Gastroesophageal sphincter (tissue), 4 donors: ENCODE measurements around the gene GALNT17. TPM values are rescaled to one million over a fixed set of nuclear protein-coding genes. Genes with fewer than 3 reads are reported as not detected.

Experiments used
- ATAC-seq: fragments of 150-250 bp; one replicate; pipeline ENCODE4 v1.9.1; 2016; ENCODE audit warnings: mild to moderate bottlenecking, moderate library complexity
- H3K27ac ChIP-seq, 4 donors: fragments of 200-600 bp; sonication (generic) in 3 of 4; 1 replicate in 3 of 4; 2 replicates in 1 of 4; pipeline ENCODE4 v1.5.1; 2016 to 2019
- H3K27me3 ChIP-seq: fragments of 200-600 bp; sonication (generic); one replicate; pipeline ENCODE4 v1.5.1; 2019
- H3K36me3 ChIP-seq, 2 donors: fragments of 200-600 bp; sonication (generic); one replicate each; pipeline ENCODE4 v1.5.1; 2019; ENCODE audit warnings: control low read depth in 1 of 2
- H3K4me1 ChIP-seq, 3 donors: fragments of 200-600 bp; sonication (generic); 1 replicate in 2 of 3; 2 replicates in 1 of 3; pipeline ENCODE4 v1.5.1; 2016 to 2019; ENCODE audit warnings: control low read depth in 2 of 3
- H3K4me3 ChIP-seq, 2 donors: fragments of 200-600 bp; sonication (generic); one replicate each; pipeline ENCODE4 v1.5.1; 2019; ENCODE audit warnings: mild to moderate bottlenecking in 1 of 2, moderate library complexity in 1 of 2
- H3K9me3 ChIP-seq, 3 donors: fragments of 200-600 bp; sonication (generic); one replicate each; pipeline ENCODE4 v1.5.1; 2017 to 2019; ENCODE audit warnings: control low read depth in 2 of 3
- EP300 ChIP-seq: sonication (generic); formaldehyde crosslinking; IDR thresholded peaks from one replicate; pipeline ENCODE4 v1.6.1; 2017; ENCODE audit warnings: antibody characterized with exemption, mild to moderate bottlenecking
- POLR2A ChIP-seq, 2 donors: fragments of 450-650 bp; IDR thresholded peaks; one replicate each; pipeline ENCODE4 v1.6.1; 2017; ENCODE audit warnings: antibody characterized with exemption in 2 of 2, mild to moderate bottlenecking in 2 of 2, moderate library complexity in 1 of 2
- POLR2AphosphoS5 ChIP-seq: sonication (generic); formaldehyde crosslinking; IDR thresholded peaks from one replicate; pipeline ENCODE4 v1.6.1; 2017; ENCODE audit warnings: antibody characterized with exemption
- WGBS, 2 donors: methylation state at CpG; one replicate each; pipeline ENCODE4 v1.1.5; 2018; ENCODE audit warnings: low coverage in 1 of 2; 5-methylcytosine and 5-hydroxymethylcytosine counted together
- total RNA-seq, 4 donors: library from RNA; depleted of rRNA; stranded (reverse); fragments of >200 nt; gene quantifications; one replicate each; pipeline ENCODE4 v1.1.0, GENCODE V29; 2016
- TF ChIP-seq, protein P1 (sequence below), 4 experiments: fragments of 200-600 bp in 2 of 4; fragments of 450-650 bp in 2 of 4; sonication (generic) in 1 of 4; IDR thresholded peaks; one replicate each; pipeline ENCODE4 v1.5.1; 2017 to 2019; ENCODE audit warnings: antibody characterized with exemption in 4 of 4, mild to moderate bottlenecking in 2 of 4, moderate library complexity in 2 of 4

Gene GALNT17
- total RNA-seq, 4 donors from 2014 or later = 16.7 to 93.2 (median 34.8) TPM

DNA sequence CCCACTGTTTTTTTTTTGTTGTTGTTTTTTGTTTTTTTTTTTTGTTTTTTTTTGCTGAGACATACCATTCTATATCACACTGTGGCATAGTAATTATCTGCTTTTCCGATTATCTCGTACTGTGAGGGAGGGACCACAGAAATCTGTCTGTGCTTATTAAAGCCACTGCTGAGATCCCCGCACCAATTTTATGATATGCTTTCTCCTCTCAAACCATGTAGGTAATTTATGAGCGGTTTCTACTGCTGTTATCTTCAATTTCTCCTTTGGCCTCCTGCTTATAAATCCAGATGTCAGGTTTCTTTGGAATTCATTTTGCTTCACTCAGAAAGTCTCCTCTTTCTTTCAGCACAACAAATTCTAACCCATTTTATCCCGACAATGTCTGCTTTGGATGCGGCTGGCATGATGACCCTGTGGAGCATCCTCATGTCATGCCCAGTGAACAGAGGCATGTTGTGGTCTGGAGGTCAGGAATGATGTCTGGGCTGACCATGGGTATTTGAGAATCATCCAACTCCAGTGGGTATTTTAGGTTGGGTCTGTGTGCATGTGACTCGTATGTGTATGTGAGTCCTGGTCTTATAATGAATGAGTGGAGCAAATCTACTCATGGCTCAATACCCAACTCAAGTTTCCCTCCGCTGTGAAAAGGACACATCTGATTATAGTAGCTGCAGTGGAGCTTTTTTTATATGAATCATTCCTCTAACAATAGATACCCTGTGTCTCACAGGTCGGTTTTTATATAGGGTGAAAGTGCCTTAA lies 213.4 kb downstream of the GALNT17 start:
- Histone ChIP-seq H3K36me3 (no peaks in the 10 kb centered on the region), H3K27me3 (no peaks in the 10 kb centered on the region), H3K4me1 (peaks cover 0 to 23% (median 0%) of the 10 kb centered on the region in 3 donors), H3K27ac (no peak overlapping the region), H3K9me3 (peaks cover 0 to 16% (median 0%) of the 10 kb centered on the region in 3 donors), H3K4me3 (no peak overlapping the region)
- TF ChIP-seq POLR2A (IDR thresholded peaks at IDR 0.05) (no peak), POLR2AphosphoS5 (no peak), EP300 (no peak)
- TF ChIP-seq, protein P1, sequence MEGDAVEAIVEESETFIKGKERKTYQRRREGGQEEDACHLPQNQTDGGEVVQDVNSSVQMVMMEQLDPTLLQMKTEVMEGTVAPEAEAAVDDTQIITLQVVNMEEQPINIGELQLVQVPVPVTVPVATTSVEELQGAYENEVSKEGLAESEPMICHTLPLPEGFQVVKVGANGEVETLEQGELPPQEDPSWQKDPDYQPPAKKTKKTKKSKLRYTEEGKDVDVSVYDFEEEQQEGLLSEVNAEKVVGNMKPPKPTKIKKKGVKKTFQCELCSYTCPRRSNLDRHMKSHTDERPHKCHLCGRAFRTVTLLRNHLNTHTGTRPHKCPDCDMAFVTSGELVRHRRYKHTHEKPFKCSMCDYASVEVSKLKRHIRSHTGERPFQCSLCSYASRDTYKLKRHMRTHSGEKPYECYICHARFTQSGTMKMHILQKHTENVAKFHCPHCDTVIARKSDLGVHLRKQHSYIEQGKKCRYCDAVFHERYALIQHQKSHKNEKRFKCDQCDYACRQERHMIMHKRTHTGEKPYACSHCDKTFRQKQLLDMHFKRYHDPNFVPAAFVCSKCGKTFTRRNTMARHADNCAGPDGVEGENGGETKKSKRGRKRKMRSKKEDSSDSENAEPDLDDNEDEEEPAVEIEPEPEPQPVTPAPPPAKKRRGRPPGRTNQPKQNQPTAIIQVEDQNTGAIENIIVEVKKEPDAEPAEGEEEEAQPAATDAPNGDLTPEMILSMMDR (IDR thresholded peaks at IDR 0.05) = no peak
- 74 to 88% methylated on average over 6 to 9 of the region's 9 CpGs for WGBS, 2 donors
- no peak for ATAC-seq

DNA sequence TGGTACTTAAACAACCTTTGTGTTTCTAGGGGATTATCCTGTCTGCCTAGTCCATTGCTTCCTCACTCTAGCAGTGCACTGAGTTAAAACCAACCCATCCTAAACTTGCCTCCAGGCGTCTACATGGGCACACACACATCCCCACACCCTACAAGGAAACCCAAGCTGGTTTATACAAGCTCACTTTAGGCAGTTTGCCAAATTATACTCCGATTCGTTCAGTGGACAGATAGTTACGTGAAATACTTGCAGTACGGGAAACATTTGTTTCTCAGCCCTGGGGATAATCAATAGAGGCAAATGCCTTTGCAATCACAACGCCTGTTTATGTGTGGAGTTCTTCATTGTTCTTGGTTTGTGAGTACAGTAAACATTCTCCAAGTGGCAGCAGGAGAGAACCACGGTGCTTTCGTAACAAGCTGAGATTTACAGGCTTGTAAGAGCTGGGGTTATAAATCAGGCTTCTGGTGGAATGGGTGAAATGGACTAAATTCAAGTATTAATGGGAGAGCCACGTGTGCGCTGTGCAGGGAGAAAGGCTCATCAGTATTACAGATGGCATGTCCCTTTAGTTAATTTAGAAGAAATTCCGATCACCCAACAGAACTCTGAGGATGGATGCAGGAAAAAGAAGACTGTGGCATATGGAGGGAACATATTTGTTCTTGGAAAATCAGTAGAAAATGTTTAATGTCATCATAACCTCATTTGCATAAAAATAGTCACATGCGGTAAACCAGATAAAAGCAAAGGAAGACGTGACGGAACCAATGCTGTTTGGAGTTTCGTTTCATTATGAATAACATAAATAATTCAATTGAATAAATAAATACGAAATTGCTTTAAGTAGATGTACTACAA lies 217.1 kb downstream of the GALNT17 start:
- no peaks in the 10 kb centered on the region for H3K27me3 ChIP-seq
- peak overlapping the region in 3 of 4 donors; percentile 22 to 58 (median 57) for H3K27ac ChIP-seq
- ATAC-seq = peak; percentile 40
- 30 to 54% methylated on average over 15 to 16 of the region's 16 CpGs for WGBS, 2 donors
- TF ChIP-seq EP300 (no peak), POLR2AphosphoS5 (peak; percentile 27)
- peak overlapping the region; percentile 21 to 29 for H3K4me3 ChIP-seq
- H3K4me1 ChIP-seq = peaks cover 0 to 23% (median 0%) of the 10 kb centered on the region in 3 donors
- peaks cover 0 to 16% (median 0%) of the 10 kb centered on the region in 3 donors for H3K9me3 ChIP-seq
- no peaks in the 10 kb centered on the region for H3K36me3 ChIP-seq

DNA sequence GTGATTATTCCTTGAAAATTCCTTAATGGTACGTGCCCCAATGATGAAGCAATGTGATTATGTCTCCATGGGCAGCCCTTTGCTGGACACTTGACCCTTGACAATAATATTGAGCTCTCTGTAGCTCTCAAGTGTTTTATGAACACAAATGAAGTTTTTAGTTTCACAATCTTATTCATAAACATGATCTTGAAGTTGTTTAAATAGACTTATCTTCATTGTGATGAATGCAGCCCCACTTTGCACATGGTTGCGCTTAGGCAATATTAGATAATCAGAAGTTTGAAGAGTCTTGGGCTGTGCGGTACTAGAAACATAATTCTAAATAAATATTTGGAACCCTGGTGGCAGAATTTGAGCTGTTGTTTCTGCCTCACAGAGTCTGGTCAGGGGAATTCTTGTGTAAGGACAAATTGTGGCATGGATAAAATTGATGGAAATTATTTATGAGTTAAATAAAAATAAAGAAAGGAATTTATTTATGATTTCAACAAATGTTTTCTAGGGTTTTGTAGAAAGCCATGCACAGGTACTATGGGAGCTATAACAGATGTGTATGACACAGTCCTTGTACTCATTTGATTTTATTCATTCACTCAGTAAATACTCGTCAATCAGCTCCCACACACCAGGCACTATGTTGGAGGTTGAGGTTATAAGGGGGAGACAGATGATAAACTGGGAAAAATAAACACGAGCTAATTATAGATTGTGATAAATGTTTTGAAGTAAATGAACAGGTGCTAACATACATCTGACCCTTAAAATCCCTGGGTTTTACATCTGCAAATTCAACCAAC lies 217.9 kb downstream of the GALNT17 start:
- H3K4me3 ChIP-seq = peak overlapping the region in 1 of 2 donors; percentile 21
- WGBS, 2 donors = 56 to 69% methylated on average over 5 of the region's 5 CpGs
- peaks cover 0 to 23% (median 0%) of the 10 kb centered on the region in 3 donors for H3K4me1 ChIP-seq
- H3K36me3 ChIP-seq = no peaks in the 10 kb centered on the region
- H3K9me3 ChIP-seq = peaks cover 0 to 9% (median 0%) of the 10 kb centered on the region in 3 donors
- TF ChIP-seq POLR2AphosphoS5 = no peak
- TF ChIP-seq, protein P1 (IDR thresholded peaks at IDR 0.05) = no peak
- TF ChIP-seq EP300 = no peak
- no peak for TF ChIP-seq POLR2A (IDR thresholded peaks at IDR 0.05)
- H3K27me3 ChIP-seq = no peaks in the 10 kb centered on the region
- ATAC-seq = no peak
- peak overlapping the region in 1 of 4 donors; percentile 58 for H3K27ac ChIP-seq

DNA sequence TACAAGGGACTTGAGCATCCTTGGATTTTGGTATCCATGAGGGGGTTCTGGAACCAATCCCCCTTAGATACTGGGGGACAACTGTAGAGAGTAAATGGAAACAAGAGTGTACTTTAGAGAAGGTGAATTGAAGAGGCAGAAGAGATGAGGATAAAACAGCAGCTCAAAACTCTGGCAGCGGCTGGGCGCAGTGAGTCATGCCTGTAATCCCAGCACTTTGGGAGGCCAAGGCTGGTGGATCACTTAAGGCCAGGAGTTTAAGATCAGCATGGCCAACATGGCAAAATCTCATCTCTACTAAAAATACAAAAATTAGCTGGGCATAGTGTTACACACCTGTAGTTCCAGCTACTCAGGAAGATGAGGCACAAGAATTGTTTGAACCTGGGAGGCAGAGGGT lies 218.7 kb downstream of the GALNT17 start:
- peaks cover 0 to 9% (median 0%) of the 10 kb centered on the region in 3 donors for H3K9me3 ChIP-seq
- peaks cover 0 to 23% (median 0%) of the 10 kb centered on the region in 3 donors for H3K4me1 ChIP-seq
- no peak for ATAC-seq
- no peak overlapping the region for H3K27ac ChIP-seq
- TF ChIP-seq, protein P1 (IDR thresholded peaks at IDR 0.05) = no peak
- no peak for TF ChIP-seq POLR2AphosphoS5
- H3K27me3 ChIP-seq = no peaks in the 10 kb centered on the region
- WGBS, 2 donors = 41 to 100% methylated on average over 1 to 2 of the region's 2 CpGs
- H3K36me3 ChIP-seq = no peaks in the 10 kb centered on the region
- no peak overlapping the region for H3K4me3 ChIP-seq

DNA sequence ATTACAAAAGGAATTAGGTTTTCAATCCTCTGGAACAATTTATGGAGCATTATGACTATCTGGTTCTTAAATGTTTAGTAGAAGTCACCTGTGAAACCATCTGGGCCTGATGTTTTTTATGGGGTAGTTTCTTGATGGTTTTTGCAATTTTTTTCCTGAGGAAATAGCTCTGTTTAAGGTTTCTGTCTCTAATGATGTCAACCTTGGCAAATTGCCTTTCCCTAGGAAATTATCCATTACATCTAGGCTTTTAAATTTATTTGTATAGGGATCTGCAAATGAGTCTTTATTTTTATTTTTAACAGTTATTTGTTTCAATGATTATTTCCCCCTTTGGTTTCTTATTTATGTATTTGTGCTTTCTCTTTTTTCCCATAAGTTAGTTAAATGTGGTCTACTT lies 222.8 kb downstream of the GALNT17 start:
- no peak for ATAC-seq
- peaks cover 0 to 6% (median 0%) of the 10 kb centered on the region in 3 donors for H3K4me1 ChIP-seq
- no peaks in the 10 kb centered on the region for H3K36me3 ChIP-seq
- no peak overlapping the region for H3K27ac ChIP-seq
- no peak overlapping the region for H3K4me3 ChIP-seq
- no peak for TF ChIP-seq POLR2A (IDR thresholded peaks at IDR 0.05)
- TF ChIP-seq EP300 = no peak
- TF ChIP-seq, protein P1 (IDR thresholded peaks at IDR 0.05) = no peak
- no peak for TF ChIP-seq POLR2AphosphoS5
- peaks cover 0 to 9% (median 0%) of the 10 kb centered on the region in 3 donors for H3K9me3 ChIP-seq
- no peaks in the 10 kb centered on the region for H3K27me3 ChIP-seq
